HG02884 (cell line): ENCODE data around the gene NIPAL1.
"Not testable (repeated sequence)": the region's sequence is repeated elsewhere in the genome, so short reads cannot be mapped to it uniquely, and the experiment has no call there.

Experiments used
- ATAC-seq: cut with Tn5 transposase; IDR thresholded peaks from one replicate; pipeline ENCODE4 v1.9.1; 2021; ENCODE audit warnings: mild to moderate bottlenecking, moderate library complexity; ENCODE audit not compliant: unreplicated experiment

NIPAL1 gene

DNA sequence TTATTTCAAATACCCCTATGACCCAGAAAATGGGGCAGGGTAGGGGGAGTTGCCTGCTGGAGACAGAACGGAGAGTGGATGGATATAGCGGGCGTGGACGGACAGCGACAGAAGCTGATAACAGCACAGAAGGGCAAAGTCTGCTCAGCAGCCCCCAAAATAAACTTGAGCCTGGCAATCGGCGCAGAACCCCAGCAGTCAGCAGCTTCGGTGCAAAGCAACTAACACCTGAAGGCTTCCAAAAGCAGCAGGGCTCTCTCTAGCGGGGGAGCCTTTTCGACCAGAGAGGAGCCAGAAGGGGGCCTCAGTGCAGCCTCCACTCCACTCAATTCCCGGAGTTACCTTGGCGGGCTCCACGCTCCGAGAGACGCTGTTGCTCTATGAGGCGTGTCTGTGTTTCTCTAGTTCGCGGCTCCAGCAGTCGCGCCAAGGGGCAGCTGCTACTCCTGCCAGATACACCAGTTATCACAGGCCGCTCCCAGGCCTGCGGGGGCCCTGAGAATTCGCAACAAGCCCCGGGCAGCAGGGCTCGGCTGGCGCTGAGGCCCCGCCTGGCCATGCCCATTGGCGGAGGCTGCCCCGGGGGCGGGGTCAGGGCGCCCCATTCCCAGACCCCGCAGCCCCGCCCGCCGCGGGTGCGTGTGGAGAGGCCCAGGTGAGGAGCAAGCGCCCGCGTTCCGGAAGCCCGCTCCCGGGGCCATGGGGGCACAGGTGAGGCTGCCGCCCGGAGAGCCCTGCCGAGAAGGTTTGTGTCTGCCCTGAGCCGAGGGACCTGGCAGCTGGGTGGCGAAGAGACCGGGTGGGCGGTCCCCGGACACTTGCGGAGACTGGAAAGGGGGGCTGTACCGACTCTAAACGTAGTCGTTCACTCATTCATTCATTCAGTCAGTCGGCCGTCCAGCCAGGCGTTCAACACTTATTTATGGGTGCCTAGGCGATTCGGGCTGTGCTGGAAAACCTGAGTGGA, at the start of gene NIPAL1, which contains the start of gene CNGA1:
NIPAL1 (plus strand) TSS at position 632 of the 967 bp plus-strand sequence; CDS start at position 700, 68 bp downstream.
CNGA1 (minus strand) TSS at position 541 of the 967 bp plus-strand sequence. CDS start 63,992 bp downstream, outside the sequence.
- ATAC-seq: peak; percentile 92

DNA sequence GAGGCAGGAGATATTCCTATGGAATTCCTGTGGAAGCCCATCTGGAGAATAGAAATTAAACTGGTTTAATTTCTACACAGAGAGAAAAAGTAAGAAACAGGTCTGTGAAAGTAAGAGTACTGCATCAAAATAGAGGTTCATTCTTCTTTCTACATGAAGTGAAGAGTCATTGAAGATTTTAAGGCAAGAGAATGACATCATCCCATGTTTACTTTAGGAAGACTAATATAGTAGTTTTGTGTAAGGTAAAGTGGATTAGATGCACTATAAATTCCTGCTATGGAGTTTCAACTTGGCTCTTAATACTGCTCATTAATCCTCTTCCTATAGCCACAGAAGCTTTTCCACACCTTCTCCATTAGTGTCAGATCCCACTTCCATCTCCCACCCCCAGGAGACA, 47.7 kb upstream of the NIPAL1 start:
- no peak for ATAC-seq

DNA sequence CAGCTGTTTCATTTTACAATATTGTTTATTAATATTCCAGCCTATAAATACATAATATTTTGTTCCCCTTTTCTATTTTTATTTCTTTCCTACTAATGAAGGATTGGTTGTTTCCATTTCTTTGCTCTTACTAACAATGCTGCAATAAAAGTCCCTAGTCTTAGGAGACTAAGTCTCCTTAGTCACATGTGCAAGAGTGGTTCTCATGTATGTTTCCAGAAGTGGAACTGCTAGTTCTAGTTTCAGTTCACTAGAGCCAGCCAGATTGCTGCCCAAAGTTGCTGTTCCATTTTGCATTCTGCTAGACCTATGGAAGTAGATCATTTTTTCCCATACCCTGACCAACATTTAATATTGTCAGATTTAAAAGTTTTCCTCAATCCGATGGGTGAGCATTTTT, 44.4 kb upstream of the NIPAL1 start:
- peak; percentile 97 for ATAC-seq

DNA sequence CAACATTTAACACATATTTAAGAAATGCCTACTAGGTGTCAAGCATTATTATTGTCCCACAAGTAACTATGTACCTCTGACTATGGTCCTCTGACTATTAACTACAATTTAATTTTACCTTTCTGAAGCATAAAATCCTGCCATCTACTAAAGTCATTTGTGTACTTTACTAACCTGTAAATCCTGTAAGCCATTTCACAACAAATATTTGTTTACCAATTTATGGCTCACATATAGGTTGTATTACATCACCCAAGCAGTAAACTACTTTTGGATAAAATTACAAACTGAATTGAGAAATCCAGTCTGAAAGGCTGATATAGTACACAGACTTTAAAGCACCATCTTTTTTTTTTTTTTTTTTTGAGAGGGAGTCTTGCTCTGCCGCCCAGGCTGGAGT, 43.9 kb upstream of the NIPAL1 start:
- ATAC-seq: no peak

DNA sequence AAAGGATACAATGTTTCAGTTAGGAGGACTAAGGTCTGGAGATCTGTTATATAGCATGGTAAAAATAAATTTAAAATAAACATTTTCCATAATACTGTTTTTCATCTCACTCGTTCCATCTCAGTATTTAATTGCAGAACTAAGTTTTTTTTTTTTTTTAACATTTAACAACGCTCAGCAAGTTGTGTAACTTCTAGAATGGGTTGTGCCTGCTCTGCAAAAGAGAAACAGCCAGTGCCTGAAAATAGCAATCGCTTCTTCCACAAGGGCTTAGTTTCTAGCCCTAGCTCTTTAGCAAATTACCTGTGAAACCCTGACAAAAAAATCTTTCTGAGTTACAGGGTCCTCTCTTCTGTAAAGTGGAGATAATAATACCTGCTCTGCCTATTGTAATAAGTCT, 42.0 kb upstream of the NIPAL1 start:
- no peak for ATAC-seq

DNA sequence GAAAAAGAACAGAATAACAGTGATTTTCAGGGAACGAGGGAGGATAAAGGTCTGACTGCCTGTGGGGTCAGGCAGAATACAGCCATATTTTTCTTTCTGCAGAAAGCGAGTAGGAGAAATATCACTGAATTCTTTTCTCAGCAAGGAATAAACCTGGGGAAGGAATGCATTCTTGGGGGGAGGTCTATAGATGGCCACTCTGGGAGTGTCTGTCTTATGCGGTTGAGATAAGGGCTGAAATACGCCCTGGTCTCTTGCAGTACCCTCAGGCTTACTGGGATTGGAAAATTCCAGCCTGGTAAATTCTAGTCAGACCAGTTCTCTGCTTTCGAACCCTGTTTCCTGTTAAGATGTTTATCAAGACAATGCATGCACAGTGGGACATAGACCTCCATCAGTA, 26.4 kb upstream of the NIPAL1 start:
- ATAC-seq: no peak

DNA sequence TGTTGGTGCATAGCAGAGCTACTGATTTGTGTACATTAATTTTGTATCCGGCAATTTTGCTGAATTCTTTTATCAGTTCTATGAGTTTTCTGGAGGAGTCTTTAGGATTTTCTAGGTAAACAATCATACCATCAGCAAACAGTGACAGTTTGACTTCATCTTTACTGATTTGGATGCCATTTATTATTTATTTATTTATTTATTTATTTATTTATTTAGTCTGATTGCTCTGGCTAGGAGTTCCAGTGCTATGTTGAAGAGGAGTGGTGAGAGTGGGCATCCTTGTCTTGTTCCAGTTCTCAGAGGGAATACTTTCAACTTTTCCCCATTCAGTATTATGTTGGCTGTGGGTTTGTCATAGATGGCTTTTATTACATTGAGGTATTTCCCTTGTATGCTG, 24.1 kb upstream of the NIPAL1 start:
- not testable (repeated sequence) for ATAC-seq

DNA sequence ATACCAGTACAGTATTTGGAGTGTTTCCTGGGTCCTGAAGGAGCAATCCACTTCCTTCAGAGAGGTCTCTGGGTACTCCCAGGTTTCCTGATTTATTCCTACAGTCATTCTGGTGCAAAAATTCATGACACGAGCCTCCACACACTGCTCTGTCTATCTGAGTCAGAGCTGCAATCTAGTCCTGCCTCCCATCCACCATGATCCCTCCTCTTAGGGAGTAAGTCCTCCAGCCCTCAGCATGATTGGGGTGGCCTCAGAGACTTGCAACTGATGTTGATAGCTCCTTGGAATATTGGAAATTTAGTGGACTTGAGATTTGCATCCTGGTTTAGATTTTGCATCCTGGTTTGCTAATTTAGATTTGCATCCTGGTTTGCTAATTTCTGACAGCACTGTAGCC, 20.6 kb upstream of the NIPAL1 start:
- ATAC-seq: no peak

DNA sequence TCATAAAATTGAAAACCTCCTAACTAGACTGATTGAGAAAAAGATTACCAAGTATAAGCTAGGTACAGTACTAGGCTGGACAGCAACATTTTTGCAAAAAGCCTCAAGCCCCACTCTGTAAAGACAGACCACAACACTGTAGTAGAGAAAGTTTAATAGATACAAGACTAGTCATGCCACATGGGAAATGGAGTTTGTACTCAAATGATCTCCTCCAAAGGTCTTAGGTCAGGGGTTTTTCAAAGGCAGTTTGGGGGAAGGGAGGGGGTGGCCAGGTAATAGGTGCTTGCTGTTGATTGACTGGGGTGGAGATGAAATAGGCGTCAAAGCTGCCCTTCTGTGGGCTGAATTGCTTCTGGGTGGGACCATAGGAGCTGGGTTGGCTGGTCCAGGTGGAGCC, 14.3 kb upstream of the NIPAL1 start:
- ATAC-seq: no peak

DNA sequence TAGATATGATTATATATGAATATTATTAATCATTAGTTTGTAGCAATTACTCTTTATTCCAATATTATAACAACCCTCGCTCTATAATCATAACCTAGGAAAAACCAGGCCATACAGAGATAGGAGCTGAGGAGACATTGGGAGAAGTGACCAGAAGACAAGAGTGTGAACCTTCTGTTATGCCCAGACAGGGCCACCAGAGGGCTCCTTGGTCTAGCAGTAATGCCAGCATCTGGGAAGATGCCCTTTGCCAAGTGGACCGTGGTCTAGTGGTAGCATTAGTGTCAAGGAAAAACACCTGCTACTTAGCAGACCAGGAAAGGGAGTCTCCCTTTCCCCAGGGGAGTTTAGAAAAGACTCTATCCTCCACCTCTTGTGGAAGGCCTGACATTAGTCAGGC, 13.0 kb upstream of the NIPAL1 start:
- not testable (repeated sequence) for ATAC-seq

DNA sequence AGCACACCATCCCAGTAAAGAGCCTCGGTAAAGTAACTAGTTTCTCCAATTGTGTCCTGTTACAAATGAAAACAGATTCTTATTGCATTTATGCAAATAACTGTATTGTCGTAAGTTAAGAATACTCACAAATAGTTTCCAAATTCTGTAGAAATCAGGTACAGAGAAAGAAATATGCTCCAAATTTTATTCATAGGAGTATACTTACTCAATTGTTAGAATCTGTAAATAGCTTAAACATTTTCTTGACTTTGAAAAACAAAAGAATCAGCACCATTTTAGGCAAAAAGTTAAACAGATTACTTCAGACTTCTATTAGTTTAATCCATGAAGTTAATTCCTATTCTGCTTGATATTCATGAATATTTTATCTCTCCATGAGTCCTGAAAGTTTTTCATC, 10.8 kb upstream of the NIPAL1 start:
- no peak for ATAC-seq

DNA sequence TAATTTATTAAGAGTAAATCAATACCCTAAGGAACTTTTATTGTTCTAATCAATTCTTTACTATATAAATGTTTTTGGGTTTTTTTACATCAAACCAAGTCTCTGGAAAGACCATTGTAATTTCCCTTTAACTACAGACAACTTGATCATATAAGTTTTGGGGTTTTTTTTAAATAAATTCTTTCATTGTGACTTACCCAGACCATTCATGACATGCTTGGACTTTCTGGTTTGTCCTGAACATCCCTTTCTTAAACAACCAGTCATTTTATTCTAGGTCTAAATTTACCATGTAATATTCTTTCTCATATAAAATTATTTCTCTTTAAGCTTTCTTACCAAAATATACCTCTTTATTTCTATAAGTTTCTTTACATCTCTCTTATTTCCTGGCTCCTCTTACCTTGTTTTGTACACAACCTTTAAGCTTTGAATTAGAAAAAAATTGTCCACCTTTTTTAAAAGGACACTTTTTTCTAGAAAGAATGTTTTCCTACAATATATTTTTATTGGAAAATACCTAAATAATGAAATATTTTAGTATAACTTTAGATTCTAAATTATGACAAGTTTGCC, 8.5 kb upstream of the NIPAL1 start:
- ATAC-seq: no peak

DNA sequence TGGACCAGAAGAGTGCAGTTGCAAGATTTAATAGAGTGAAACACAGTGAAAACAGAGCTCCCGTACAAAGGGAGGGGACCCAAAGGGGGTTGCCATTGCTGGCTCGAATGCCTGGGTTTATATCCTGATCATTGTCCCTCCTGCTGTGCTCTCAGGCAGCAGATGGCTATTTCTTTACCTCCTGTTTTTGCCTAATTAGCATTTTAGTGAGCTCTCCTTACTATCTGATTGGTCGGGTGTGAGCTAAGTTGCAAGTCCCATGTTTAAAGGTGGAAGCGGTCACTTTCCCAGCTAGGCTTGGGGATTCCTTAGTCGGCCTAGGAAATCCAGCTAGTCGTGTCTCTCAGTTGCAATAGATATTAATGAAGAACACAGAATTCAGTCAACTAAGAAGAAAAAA, 5.7 kb upstream of the NIPAL1 start:
- not testable (repeated sequence) for ATAC-seq

DNA sequence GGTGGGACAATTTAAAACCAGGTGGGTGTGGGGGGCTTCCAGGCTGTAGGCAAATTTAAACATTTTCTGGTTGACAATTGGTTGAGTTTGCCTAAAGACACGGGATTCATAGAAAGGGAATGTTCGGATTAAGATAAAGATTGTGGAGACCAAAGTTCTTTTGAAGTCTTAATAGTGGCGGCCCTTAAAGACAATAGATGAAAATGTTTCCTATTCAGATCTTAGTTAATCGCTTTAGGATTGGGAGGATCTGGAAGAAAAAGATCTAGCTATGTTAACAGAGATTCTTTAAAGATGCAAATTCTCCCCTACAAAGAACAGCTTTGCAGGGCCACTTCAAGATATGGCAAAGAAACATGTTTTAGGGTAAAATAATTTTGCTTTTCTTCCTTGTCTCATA, 4.8 kb upstream of the NIPAL1 start:
- no peak for ATAC-seq

DNA sequence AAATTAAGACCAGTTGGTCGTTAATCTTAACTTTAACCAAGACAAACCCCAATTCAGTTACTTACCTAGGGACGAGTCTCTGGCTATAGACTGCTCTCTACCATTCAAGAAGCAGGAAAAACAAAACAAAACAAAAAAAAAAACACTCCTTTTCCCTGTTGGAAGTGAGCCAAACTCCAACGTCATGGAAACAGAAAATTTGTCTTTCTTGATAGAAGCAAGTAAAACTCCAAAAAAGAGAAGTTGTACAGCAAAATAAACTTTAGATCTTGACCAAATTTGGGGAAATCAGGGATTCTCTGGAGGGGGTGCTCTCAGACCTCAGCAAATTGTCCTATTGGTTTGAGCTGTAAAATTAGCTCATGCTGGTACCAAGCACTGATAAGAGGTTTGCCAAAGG, 3.7 kb upstream of the NIPAL1 start:
- ATAC-seq: no peak

DNA sequence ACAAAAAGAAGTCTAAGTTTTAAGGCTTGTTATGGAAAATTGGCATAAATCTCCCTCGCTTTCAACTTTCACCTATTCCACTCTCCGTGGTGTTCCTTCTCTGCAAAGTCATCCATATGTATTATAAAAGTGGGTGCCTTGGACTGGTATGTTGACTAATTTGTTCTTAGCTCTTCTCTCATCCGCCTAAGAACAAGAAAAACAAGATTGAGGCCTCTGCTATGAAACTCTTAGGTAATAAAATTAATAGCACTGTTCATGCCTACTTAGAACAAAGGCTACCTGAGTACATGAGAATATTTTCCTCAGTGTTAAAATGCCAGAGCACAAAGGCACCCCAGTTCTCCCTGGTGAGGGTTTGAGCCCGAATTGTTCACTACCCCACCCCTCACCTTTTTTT, 1.4 kb upstream of the NIPAL1 start:
- no peak for ATAC-seq

DNA sequence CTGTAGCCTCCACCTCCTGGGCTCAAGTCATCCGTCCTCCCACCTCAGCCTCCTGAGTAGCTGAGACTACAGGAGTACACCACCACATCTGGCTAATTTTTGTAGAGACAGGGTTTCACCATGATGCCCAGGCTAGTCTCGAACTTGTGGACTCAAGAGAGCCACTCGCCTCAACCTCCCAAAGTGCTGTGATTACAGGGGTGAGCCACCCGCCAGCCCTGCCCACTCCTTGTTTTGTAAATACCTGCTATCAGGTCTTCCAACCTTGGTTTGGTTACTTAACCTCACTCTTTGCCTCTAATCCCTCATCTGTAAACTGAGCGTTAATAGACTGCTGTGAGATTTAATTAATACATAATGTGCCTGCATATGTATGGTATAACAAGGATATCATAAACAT, 894 bp upstream of the NIPAL1 start:
- ATAC-seq: no peak

DNA sequence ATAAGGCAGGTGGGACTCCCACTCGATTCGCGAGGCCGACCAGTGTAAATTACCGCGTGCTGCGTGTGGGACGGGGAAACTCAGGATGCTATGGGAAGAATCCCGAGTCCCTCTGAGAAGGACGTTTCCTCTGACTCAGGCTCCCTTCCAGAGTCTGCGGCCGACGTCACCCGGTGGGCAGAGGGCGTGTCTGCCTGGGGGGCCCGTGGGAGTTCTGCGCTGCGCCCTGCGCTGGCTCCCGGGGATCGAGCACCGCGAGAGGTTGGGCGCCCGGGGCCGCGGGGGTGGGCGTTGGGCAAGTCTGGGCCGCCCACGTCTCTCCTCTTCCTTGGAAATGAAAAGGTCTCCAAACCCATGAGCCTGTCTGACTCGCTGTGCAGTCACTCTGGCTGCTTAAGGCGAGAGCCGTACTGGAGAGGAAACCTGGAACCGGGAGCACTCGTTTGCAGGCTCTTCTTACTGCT, 568 bp downstream of the NIPAL1 start:
- ATAC-seq: no peak

DNA sequence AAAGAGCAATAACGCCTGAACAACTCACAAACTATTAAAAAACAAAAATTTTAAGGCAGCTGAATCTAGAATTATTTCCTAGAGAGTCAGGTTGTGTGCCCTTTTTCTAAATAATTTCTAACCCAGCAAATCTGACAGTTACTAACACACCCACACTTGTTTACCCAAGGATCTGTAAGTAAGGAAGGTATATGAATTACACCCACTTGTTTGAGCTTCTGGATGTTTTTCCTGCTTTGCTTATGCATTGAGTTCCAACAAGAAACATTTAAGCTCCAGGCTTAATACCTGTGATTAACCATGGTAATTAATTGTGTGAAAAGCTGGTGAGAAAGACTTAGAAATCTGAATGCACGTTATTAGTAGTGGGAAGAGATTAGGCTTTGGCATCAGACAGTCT, 1.5 kb downstream of the NIPAL1 start:
- ATAC-seq: no peak

DNA sequence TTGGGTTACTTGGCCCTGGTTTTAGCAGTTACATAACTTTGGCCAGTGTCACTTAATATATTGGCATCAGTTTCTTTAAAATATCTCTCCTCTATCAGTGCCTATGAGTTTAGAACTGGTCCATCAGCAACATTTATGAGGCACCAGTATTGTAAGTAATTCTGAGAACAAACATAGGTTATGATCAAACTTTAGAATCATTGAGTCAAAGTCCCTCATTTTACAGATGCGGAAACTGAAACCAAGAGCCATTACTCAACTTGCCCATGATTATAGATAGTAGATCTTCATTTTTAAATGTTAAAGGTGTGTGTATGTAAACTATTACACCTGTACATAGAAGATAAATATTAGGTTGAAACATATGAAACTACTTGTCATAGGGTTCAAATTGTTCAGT, 4.5 kb downstream of the NIPAL1 start:
- ATAC-seq: no peak

DNA sequence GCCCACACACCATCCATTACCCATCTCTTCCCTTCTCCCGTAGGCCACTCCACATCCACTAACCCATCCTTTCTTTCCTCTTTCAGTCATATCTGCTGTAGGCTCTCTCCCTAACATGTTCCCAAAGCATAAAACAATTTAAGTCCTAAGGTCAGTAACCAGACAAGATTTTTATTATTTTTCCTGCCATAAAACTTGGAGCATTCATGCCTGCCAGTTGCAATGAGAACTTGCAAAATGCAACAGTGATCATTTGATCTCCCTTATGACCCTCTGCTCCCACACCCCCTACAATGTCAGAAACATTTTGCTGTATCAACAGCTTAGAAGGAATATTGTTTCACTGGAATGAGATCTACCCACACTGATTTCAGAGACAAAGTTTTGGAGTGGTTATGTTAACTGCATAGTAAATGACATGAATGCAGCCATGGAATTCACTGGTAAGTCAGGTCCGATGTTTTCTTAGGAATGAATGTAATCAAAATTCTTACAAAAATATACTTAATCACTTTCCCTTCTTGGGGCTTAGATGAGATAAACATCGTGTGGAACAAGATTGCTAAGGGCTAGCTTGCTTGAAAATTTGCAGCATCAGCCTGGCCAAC, 5.7 kb downstream of the NIPAL1 start:
- ATAC-seq: no peak

DNA sequence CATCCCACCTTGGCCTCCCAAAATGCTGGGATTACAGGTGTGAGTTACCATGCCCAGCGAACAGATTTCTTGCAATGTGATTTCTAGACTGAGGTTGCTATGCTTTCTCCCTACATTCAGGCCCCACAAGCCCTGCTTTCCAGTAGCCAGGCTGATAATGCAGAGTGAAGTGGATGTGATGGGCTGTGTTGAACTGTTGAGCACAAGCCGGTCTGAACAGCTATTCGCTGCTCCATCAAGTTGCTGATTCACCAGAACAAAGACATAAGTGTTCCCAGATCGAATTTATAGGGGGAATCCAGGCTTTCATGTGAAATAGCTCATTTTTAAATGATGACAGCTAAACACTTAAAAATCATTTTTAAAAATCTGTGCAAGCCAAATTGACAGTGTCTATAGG, 8.0 kb downstream of the NIPAL1 start:
- ATAC-seq: no peak
